Natural killer cell (primary cell): ENCODE measurements around the gene TUBB2B. TPM values are rescaled to one million over a fixed set of nuclear protein-coding genes. Genes with fewer than 3 reads are reported as not detected.

ENCODE experiments used
- ATAC-seq, 3 donors: fragments of 150-1000 bp in 2 of 3; fragments of 200-7000 bp in 1 of 3; cut with Tn5 transposase; 1 replicate in 1 of 3; 2 replicates in 2 of 3; pipeline ENCODE4 v1.10.0; 2021; ENCODE audit warnings: mild to moderate bottlenecking in 2 of 3, moderate library complexity in 2 of 3
- DNase-seq, 2 donors: peaks; one replicate each; pipeline versions ENCODE4 v3.0.0 to v3.0.0-alpha.2; 2013 to 2021; ENCODE audit warnings: mixed read lengths in 1 of 2
- H3K27ac ChIP-seq: one replicate; pipeline ENCODE4 v1.5.1; 2013; ENCODE audit warnings: mild to moderate bottlenecking, low read length
- H3K27me3 ChIP-seq: one replicate; pipeline ENCODE4 v1.6.1; 2013; ENCODE audit warnings: low read length; ENCODE audit not compliant: control insufficient read depth, insufficient read depth
- H3K36me3 ChIP-seq: one replicate; pipeline ENCODE4 v1.6.1; 2013; ENCODE audit warnings: low read length; ENCODE audit not compliant: control insufficient read depth, insufficient read depth
- H3K4me1 ChIP-seq: one replicate; pipeline ENCODE4 v1.6.1; 2013; ENCODE audit warnings: low read length; ENCODE audit not compliant: control insufficient read depth, insufficient read depth
- H3K4me3 ChIP-seq: one replicate; pipeline ENCODE4 v1.5.1; 2013; ENCODE audit warnings: low read length
- H3K9me3 ChIP-seq: one replicate; pipeline ENCODE4 v1.6.1; 2013; ENCODE audit warnings: low read length; ENCODE audit not compliant: control insufficient read depth, insufficient read depth
- H3K27ac Mint-ChIP-seq, 2 donors: one replicate each; pipeline ENCODE4 v1.8.0; 2022; ENCODE audit warnings: mild to moderate bottlenecking in 2 of 2, mixed read lengths in 2 of 2, moderate library complexity in 1 of 2
- H3K27me3 Mint-ChIP-seq, 2 donors: one replicate each; pipeline ENCODE4 v1.8.0; 2022; ENCODE audit warnings: low read depth in 2 of 2, mixed read lengths in 2 of 2
- H3K36me3 Mint-ChIP-seq: one replicate; pipeline ENCODE4 v1.8.0; 2022; ENCODE audit warnings: mixed read lengths
- H3K4me1 Mint-ChIP-seq, 2 donors: one replicate each; pipeline ENCODE4 v1.8.0; 2022; ENCODE audit warnings: mixed read lengths in 2 of 2
- H3K4me3 Mint-ChIP-seq: one replicate; pipeline ENCODE4 v1.8.0; 2022; ENCODE audit warnings: mild to moderate bottlenecking, moderate library complexity, mixed read lengths
- H3K9me3 Mint-ChIP-seq, 2 donors: one replicate each; pipeline ENCODE4 v1.8.0; 2022; ENCODE audit warnings: mixed read lengths in 2 of 2
- WGBS: methylation state at CpG from one replicate; pipeline ENCODE4 v1.1.7; 2013; ENCODE audit warnings: missing lambda C conversion rate; ENCODE audit not compliant: insufficient coverage; 5-methylcytosine and 5-hydroxymethylcytosine counted together
- intact Hi-C: fragments of 100-400 bp; cut with micrococcal nuclease; formaldehyde crosslinking; loops from one replicate; pipeline ENCODE4 v1.14.2; 2022
- total RNA-seq, 4 donors: library from RNA; stranded (reverse); fragments of 120-200 nt in 1 of 4; gene quantifications; one replicate each; pipeline versions ENCODE4 v1.2.3 to v1.2.4, GENCODE V29; 2013 to 2022
- TF ChIP-seq, protein P1 (sequence below): fragments of 200-600 bp; IDR thresholded peaks from one replicate; pipeline ENCODE4 v1.8.0; 2022; ENCODE audit warnings: antibody characterized with exemption

Gene TUBB2B
- total RNA-seq, 3 donors from 2014 or later (not counting 1 experiment from before 2014, with no cell fraction given), result 0.66 to 0.75 TPM; not detected in 1

DNA sequence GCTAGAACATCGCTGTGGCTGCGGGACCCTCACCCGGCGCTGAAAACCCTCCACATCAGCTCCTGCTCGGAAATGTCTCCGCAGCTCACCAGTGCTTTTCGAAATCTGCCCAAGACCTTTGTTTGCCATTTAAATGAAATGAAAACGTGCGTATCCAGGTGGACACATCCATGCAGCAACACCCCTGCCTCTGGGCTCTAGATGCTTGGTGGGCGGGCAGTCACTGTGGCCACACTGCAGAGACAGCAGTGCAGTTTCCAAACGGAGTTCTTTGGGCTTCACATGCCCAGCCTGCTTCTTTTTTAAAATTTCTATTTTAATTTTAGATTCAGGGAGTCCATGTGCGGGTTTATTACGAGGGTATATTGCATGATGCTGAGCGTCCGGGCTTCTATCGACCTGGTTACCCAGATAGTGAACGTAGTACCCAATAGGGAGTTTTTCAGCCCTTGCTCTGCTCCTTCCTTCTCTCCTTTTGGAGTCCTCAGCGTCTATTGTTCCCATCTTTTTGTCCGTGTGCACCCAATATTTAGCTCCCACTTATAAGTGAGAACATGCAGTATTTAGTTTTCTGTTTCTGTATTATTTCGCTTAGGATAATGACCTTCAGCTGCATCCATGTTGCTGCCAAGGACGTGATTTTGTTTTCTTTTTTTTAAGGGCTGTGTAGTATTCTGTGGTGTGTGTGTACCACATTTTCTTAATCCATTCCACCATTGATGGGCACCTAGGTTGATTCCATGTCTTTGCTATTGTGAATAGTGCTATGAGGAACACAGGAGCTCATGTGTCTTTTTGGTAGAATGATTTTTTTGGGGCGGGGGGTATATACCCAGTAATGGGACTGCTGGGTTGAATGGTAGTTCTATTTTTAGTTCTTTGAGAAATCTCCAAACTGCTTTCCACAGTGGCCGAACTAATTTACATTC, 4.8 kb upstream of the TUBB2B start:
- 29% methylated on average over 21 of the region's 23 CpGs for WGBS
- peaks cover 43% of the 10 kb centered on the region for H3K4me1 ChIP-seq
- peaks cover 65% of the 10 kb centered on the region for H3K27me3 ChIP-seq
- H3K36me3 ChIP-seq, result no peaks in the 10 kb centered on the region
- peaks cover 82 to 83% of the 10 kb centered on the region in 2 donors for H3K27me3 Mint-ChIP-seq
- no peak for DNase-seq
- no peaks in the 10 kb centered on the region for H3K9me3 Mint-ChIP-seq
- no peak for ATAC-seq
- TF ChIP-seq, protein P1, sequence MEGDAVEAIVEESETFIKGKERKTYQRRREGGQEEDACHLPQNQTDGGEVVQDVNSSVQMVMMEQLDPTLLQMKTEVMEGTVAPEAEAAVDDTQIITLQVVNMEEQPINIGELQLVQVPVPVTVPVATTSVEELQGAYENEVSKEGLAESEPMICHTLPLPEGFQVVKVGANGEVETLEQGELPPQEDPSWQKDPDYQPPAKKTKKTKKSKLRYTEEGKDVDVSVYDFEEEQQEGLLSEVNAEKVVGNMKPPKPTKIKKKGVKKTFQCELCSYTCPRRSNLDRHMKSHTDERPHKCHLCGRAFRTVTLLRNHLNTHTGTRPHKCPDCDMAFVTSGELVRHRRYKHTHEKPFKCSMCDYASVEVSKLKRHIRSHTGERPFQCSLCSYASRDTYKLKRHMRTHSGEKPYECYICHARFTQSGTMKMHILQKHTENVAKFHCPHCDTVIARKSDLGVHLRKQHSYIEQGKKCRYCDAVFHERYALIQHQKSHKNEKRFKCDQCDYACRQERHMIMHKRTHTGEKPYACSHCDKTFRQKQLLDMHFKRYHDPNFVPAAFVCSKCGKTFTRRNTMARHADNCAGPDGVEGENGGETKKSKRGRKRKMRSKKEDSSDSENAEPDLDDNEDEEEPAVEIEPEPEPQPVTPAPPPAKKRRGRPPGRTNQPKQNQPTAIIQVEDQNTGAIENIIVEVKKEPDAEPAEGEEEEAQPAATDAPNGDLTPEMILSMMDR, result no peak
- peaks cover 32 to 48% of the 10 kb centered on the region in 2 donors for H3K4me1 Mint-ChIP-seq
- H3K9me3 ChIP-seq, result no peaks in the 10 kb centered on the region
- H3K27ac Mint-ChIP-seq, result no peak overlapping the region
- no peaks in the 10 kb centered on the region for H3K36me3 Mint-ChIP-seq
- no peak overlapping the region for H3K27ac ChIP-seq
- peak overlapping the region; percentile 31 for H3K4me3 Mint-ChIP-seq
- intact Hi-C loops, result no loop called here
- H3K4me3 ChIP-seq, result no peak overlapping the region

DNA sequence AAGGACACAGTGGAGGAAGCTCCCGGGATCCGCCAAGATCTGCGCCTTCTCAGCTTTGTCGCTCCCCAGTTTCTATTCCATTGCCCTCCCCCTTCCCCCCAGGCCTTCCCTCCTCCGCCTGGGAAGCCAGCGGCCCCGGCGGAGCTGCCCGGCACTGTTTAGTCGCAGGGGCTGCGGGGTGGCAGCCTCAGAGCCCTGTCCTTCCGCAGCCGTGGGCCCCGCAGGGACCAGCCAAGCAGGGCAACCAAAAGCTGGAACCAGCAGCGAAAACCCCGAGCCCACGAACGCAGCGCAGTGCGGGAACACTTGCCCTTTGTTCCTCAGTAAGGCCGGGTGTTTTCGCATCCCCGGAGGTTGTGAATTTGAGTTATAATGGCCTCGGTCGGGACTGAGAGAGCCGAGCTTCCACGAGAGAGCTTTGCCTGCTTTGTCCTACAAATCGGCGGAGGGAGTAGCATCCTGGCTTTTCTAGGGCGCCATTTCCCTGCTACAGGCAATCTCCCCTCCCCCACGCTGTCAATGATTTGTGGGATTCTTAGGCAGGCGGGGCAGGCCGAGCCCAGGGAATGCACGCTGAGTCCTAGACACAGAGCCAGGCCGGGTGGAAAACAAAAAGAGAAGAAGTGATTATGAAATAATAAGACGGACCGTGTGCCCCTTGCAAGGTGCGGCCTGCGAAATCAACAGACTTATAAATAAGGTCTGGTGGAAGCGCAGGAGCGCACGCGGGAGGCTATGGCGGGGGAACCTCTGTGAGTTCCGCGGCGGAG, 4.0 kb upstream of the TUBB2B start:
- Histone ChIP-seq H3K4me3 (no peak overlapping the region), H3K4me1 (peaks cover 52% of the 10 kb centered on the region), H3K36me3 (no peaks in the 10 kb centered on the region), H3K9me3 (no peaks in the 10 kb centered on the region), H3K27ac (no peak overlapping the region), H3K27me3 (peaks cover 73% of the 10 kb centered on the region)
- Mint-ChIP-seq H3K4me3 (peak overlapping the region; percentile 45), H3K9me3 (no peaks in the 10 kb centered on the region), H3K36me3 (no peaks in the 10 kb centered on the region), H3K27me3 (peaks cover 80 to 83% of the 10 kb centered on the region in 2 donors), H3K27ac (no peak overlapping the region), H3K4me1 (peaks cover 36 to 56% of the 10 kb centered on the region in 2 donors)
- peak in 1 of 2 donors; percentile 31 for DNase-seq
- ATAC-seq, result peak in 1 of 3 donors; percentile 16
- intact Hi-C loops, result no loop called here
- 5% methylated on average over 46 of the region's 47 CpGs for WGBS
- TF ChIP-seq, protein P1, result no peak

DNA sequence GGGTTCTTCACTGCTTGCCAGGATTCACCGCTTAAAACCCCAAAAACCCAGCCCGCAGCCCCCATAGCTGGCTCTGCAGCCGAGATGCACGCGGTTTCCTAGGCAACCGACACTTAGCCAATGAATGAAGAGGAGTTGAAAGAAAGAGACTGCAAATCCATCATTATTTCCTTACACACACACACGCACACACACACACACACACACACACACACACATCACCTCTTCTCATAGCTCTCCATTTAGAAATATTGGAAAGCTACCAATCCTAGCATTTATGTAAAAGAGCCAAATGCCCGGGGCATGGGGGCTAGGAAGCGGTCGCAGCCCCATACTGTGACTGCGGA, 3.4 kb upstream of the TUBB2B start:
- H3K27ac ChIP-seq, result no peak overlapping the region
- intact Hi-C loops, result no loop called here
- WGBS, result 5% methylated on average over 10 of the region's 11 CpGs

More for the DNA sequence above, 3.4 kb upstream of the TUBB2B start:
- Histone ChIP-seq H3K27me3 (peaks cover 77% of the 10 kb centered on the region), H3K36me3 (no peaks in the 10 kb centered on the region), H3K9me3 (no peaks in the 10 kb centered on the region), H3K4me3 (no peak overlapping the region), H3K4me1 (peaks cover 53% of the 10 kb centered on the region)
- peak overlapping the region; percentile 45 for H3K4me3 Mint-ChIP-seq
- no peaks in the 10 kb centered on the region for H3K9me3 Mint-ChIP-seq
- no peak for ATAC-seq
- DNase-seq, result peak in 1 of 2 donors; percentile 34
- peaks cover 78 to 79% of the 10 kb centered on the region in 2 donors for H3K27me3 Mint-ChIP-seq
- no peaks in the 10 kb centered on the region for H3K36me3 Mint-ChIP-seq
- peaks cover 36 to 56% of the 10 kb centered on the region in 2 donors for H3K4me1 Mint-ChIP-seq
- H3K27ac Mint-ChIP-seq, result no peak overlapping the region
- TF ChIP-seq, protein P1, result no peak
